Stimulated activated CD8-positive, alpha-beta memory T cell treated with anti-CD3 and anti-CD28 coated beads, Interleukin-7, amount 100 ng/mL, for 48 hours (primary cell): ENCODE results near the gene HOXB8.
A peak's percentile ranks its signal among the peaks of the same experiment; 100 is the strongest.

Experiments used
- DNase-seq, 2 donors: peaks; one replicate each; pipeline ENCODE4 v3.0.0-alpha.2; 2020; ENCODE audit warnings: low read depth in 1 of 2; ENCODE audit errors: extremely low read depth in 1 of 2

HOXB8 gene

GRCh38 chr17:48637323-48638260 is 22.5 kb upstream of the HOXB8 start:
- no peak for DNase-seq

GRCh38 chr17:48636177-48637018 is 21.3 kb upstream of the HOXB8 start:
- peak; percentile 75 to 76 for DNase-seq

GRCh38 chr17:48634493-48635208 is 19.6 kb upstream of the HOXB8 start:
- DNase-seq = no peak

- no peak for DNase-seq
These were observed 18.2 kb upstream of the HOXB8 start for GRCh38 chr17:48633266-48633677.

- no peak for DNase-seq
These were observed 17.6 kb upstream of the HOXB8 start for GRCh38 chr17:48632579-48633265.

GRCh38 chr17:48631693-48632578 is 16.8 kb upstream of the HOXB8 start:
- DNase-seq = no peak

- DNase-seq = no peak
These were observed 16.0 kb upstream of the HOXB8 start for GRCh38 chr17:48630925-48631692.

- DNase-seq = no peak
These were observed 15.2 kb upstream of the HOXB8 start for GRCh38 chr17:48630009-48630924.

GRCh38 chr17:48629411-48629759 is 14.3 kb upstream of the HOXB8 start:
- DNase-seq = no peak

- DNase-seq = no peak
These were observed 13.7 kb upstream of the HOXB8 start for GRCh38 chr17:48628649-48629410.

- no peak for DNase-seq
These were observed 12.8 kb upstream of the HOXB8 start for GRCh38 chr17:48627623-48628521.

GRCh38 chr17:48627118-48627597 is 12.1 kb upstream of the HOXB8 start:
- DNase-seq = no peak

- no peak for DNase-seq
These were observed 11.4 kb upstream of the HOXB8 start, which contains the start of gene HOXB9 for GRCh38 chr17:48626245-48627117. HOXB9 (minus strand) TSS chr17:48626358; CDS start chr17:48626269, 89 bp downstream.

GRCh38 chr17:48625495-48626244 is 10.6 kb upstream of the HOXB8 start:
- DNase-seq = no peak
